Erythroblast (primary cell): Measurements from ENCODE around the gene CHRNA4.
"Not testable (repeated sequence)": the region's sequence is repeated elsewhere in the genome, so short reads cannot be mapped to it uniquely, and the experiment has no call there.

ENCODE experiments used
- DNase-seq, 2 experiments: peaks; one replicate each; lab custom pipeline; 2025; lab: John Stamatoyannopoulos, UW
- GATA1 ChIP-seq: IDR thresholded peaks from 2 replicates; pipeline ENCODE4 v1.6.1; 2011; ENCODE audit warnings: low read depth, mild to moderate bottlenecking, control low read depth, low read length, moderate library complexity
- POLR2A ChIP-seq: IDR thresholded peaks from 2 replicates; pipeline ENCODE4 v1.6.1; 2011; ENCODE audit warnings: mild to moderate bottlenecking, low read length

The CHRNA4 gene

DNA sequence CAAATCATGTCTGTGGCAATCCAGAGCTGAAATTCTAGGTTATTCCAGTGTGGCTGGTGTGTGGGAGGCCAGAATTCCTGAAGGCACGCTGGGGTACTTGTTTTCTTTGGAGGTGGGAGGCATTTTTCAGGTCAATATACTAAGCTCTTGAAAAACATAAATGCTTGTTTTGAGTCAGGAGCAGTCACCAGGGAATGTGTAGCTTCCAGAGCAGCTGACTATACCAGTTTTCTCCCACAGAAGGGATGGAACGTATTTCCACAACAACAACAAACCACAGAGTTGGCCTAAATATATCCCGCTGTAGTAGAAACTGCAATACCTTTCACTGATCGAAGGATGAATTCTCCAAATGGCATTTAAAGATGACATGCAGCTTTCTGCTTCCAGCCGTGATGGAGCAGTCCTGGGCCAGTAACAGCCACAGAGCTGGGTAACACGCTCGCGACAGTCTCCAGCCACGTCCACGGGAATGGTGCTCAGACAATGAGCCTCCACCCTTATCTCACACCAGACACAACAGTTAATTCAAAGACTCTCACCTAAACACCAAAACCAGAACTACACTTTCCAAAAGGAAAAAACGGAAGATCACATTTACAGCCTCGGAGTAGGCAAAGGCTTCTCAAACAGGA is 23.2 kb downstream of the CHRNA4 start:
- no peak for TF ChIP-seq GATA1
- TF ChIP-seq POLR2A, result no peak
- no peak for DNase-seq

DNA sequence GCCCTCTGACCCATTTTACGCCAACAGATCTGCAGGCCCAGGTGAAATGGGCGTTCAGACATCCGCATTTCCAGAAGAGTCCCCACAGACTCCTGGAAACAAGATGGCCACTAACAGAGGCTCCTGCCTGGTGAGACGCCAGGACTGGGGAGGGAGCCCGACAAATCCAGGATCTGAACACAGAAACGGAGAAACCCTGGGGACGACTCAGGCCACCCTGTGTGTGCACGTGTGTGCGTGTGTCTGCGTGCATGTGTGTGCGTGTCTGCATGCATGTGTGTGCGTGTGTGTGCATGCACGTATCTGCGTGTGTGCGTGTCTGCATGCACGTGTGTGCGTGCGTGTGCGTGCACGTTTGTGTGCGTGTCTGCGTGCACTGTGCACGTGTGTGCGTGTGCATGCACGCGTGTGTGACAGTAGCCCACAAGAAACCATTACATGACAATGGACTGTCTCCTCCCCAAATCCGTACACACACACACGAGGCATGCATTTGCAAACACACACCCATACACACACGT is 24.9 kb downstream of the CHRNA4 start:
- TF ChIP-seq POLR2A (no peak), GATA1 (no peak)
- DNase-seq, result no peak

DNA sequence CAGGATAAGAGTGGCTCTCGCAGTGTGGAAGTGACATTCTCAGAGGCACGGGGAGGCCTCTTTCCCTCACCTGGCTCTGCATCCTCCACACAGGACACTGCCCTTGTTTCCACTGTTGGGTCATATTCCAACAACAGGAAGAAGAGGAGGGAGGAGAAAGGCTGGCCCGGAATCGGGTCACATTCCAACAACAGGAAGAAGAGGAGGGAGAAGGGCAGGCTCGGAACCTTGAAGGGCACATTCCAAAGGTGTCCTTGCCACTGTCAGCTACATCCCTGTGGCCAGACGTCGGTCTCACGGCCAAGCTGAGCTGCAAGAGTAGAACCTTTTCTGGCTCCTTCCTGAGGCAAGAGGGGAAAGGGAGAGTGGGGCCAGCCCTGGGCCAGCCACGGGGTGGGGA is 25.4 kb downstream of the CHRNA4 start:
- no peak for DNase-seq

DNA sequence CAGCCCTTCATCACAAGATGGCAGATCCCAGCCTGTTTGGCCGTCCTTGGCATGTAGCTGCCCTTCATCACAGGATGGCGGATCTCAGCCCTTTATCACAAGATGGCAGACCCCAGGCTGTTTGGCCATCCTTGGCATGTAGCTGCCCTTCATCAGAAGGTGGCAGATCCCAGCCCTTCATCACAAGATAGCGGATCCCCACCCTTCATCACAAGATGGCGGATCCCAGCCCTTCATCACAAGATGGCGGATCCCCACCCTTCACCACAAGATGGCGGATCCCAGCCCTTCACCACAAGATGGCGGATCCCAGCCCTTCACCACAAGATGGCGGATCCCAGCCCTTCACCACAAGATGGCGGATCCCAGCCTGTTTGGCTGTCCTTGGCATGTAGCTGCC is 26.1 kb downstream of the CHRNA4 start:
- not testable (repeated sequence) for DNase-seq

More for the DNA sequence above, 25.4 kb downstream of the CHRNA4 start:
- TF ChIP-seq POLR2A, result no peak
- TF ChIP-seq GATA1, result no peak

DNA sequence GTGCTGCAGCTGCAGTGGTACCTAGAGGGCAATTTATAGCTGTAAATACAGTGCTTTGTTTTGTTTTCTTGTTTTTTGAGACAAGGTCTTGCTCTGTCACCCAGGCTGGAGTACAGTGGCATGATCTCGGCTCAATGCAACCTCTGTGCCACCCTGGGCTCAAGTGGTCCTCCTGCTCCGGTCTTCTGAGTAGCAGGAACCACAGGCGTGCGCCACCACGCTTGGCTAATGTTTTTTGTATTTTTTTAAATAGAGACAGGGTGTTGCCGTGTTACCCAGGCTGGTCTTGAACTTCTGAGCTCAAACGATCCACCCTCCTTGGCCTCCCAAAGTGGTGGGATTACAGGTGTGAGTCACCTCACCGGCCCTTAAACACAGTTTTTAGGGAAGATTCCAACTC is 26.8 kb downstream of the CHRNA4 start:
- DNase-seq, result no peak
- TF ChIP-seq GATA1 (no peak), POLR2A (no peak)

DNA sequence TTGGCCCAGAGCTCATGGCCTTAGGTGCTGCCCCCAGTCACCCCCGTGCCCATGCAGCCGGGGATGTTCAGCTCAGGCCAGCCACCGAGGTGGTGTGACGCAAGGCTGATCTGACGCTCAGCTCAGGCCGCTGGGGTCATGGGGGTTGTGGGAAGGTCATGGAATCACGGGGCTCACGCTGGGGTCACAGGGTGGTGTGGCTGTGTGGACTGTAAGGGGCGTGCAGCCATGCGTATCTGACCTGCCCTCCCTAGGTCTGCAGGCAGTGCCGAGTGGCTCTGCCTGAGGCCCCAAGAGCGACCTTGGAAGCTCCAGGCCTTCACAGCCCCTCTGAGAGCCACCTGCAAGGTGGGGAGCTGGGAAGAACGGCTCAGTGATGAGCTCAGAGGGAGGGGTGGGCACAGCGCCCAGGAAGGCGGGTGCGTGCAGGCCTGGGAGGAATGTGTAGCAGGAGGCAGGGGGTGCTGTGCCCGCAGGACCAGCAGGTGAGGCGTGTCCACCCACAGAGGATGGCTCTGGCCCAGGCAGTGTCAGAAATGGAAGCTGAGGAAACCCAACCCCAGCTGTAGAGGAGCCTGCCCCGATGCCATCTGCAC is 27.8 kb downstream of the CHRNA4 start:
- DNase-seq, result no peak
- TF ChIP-seq POLR2A (no peak), GATA1 (no peak)

DNA sequence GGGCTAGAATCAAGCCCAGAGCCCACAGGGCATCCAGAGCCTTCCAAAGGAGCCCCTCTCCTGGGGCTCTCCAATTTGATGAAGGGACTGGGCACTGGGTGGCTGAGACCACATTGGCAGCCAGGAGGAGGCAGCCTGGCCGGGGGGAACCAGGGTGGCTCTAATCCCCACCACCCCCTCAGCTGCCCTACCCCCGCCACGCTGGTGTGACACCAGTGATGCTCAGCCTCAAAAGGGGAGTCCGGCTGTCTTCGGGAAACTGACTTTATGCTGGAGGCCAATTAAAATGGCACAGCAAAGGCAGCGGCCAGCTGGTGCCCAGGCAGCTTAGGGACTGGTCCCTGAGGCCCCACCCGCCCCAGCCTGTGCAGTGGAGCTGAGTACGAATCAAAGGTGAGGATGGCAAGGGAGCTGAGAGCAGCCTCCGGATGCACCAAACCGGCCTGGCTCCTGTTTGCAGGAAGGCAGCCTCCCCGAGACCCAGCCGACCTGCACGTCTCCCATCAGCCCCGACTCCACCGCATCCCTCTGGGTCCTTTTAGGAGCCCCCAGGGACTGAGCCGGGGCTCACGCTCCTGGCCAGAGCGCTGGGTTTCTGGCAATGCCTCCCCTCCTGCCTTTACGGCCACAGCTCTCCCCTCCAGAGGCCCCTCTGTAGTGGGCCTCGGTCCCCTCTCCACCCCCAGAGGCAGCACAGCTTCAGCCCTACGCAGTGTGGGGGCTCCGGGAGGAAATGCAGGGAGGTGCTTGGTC is 28.5 kb downstream of the CHRNA4 start:
- TF ChIP-seq GATA1, result no peak
- DNase-seq, result no peak

DNA sequence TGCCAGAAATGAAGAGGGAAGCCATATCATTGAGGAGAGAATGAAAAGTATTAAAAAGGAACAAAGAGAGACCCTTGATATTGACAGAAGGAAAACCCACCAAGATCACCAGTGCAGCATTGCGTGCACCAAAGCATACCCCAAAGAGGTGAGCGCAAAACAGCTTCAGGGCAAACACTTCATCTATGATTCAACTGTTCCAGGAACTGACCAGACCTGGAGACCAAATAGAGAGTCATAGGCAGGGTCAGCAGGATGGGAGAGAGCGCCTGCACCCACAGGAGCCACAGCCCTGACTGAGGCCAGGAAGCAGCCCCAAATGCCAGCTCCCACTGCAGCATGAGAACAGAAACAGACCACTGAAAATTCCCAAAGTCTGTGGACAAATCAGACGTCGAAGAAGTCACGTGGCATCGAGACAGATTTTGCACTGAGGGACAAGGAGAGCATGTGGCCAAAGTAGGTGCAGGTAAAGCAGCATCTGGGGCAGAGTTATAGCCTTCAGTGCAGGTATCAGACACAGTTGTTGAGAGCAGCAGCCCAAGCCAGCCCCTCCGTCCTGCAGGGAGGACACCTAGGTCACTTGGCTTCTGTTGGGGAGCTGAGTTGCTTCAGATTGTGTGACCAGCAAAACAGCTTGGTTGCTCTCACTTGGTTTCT is 29.3 kb downstream of the CHRNA4 start:
- no peak for DNase-seq
- TF ChIP-seq GATA1 (no peak), POLR2A (no peak)

DNA sequence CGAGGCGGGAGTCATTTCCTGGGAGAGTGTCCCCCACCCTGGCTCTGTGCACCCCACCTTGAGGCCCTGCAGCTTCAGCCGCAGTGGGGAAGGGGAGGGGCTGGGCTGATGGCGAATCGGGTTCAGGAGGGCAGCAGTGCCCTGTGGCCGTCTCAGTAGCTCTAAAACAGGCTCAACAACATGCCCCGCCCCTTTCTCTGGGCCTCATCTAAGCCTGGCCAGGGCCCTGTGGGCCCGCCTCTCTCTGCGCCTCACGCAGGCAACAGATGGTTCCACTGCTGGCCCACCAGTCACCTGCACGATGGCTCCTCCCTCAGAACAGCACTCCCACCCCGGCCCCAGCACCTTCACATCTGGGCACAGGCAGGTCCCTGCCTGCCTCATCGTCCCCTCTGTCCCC is 30.2 kb downstream of the CHRNA4 start:
- DNase-seq, result no peak
- TF ChIP-seq POLR2A (no peak), GATA1 (no peak)

DNA sequence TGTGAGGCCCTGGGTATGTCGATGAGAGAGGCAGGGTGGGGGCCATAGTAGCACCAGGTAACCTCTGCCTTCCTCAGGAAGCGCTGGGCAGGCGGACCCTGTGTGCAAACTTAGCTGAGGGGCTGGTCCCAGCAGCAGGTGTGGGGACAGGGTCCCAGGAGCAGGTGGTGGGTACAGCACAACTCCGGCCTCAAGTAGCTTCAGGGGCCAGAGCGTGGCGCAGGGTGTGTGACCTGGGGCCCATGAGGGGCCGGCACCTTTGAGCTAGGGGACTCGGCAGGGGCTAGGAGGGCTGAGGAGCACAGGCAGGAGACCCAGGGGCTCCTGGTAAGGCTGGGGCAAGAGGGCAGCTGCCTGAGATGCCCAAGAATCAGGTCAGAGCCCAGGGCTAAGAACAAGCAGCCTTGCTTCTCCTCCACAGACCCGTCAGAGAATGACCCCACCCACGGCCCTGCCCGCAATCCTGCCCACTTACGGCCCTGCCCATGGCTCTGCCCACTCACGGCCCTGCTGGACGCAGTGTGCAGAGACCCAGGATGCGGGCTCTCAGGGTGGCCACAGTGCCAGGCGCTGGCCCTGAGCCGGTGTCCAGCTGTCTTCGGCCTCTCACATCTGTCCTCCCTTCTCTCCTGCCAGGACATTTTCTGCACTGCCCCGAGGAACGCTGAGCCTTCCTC is 30.9 kb downstream of the CHRNA4 start:
- DNase-seq, result no peak
- no peak for TF ChIP-seq GATA1
- TF ChIP-seq POLR2A, result no peak

DNA sequence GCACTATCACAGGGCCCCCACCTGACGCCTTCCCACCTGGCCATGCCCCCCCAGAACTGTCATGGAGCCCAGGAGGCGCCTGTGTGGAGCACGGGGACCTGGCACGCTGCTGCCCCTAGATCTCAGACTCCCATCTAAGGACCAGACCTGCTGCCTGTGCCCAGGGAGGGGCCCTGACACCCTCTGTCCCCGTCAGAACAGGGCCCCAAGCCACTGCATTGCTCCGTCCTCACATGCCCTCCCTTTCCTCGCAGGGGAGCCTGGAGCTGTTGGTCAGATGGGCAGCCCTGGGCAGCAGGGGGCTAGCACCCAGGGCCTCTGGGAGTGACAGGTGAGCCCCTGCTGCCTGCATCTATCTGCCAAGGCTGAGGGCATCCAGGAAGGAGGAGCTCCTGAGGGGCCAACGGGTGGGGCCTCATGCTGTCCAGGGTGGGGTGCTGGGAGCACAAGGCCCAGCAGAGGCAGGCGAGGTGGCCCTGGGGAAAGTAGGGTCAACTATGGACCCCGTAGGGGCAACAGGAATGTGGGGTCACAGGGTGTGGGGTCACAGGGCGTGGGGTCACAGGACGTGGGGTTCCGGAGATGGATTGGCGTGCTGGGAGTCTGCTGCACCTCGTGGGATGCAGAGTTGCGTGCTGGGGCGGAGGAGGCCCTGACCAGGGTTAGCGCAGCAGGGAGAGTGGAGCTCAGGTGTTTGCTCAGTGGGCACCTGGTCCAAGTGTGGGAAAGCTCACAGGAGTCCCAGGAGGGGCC is 31.6 kb downstream of the CHRNA4 start:
- TF ChIP-seq GATA1 (no peak), POLR2A (no peak)
- DNase-seq, result no peak

DNA sequence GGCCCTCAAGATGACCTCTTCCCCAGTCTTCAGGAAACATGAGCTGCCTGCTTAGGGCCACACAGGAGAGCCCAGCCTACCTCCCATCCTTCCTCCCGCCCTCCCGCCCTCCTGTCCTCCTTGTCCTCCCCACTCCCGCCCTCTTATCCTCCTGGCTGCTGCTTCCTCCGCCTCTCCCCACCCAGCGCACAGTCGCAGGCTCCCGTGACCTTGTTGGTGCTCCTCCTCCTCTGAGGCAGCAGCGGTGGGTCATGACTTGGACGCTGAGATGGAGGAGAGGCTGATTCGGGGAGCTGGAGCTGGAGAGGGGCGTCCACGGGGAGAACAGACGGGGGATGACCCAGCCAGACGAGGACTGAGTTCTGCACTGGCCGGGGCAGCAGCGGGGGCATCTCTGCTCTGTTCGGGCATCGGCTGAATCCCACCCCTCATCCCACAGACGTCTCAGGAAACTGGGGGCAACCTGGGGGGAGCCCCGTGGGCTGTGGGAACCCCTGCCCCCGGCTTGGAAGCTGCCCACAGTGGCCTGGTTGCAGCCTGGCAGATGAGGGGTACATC is 32.4 kb downstream of the CHRNA4 start:
- no peak for TF ChIP-seq POLR2A
- no peak for DNase-seq
